DND-41 (cell line): Measurements from ENCODE around the gene MAP1LC3C.

Experiments
- ATAC-seq: fragments of 200-7000 bp; cut with Tn5 transposase; 3 replicates; pipeline ENCODE4 v1.9.1; 2021; ENCODE audit warnings: low read depth; ENCODE audit not compliant: insufficient read depth
- DNase-seq: peaks from one replicate; pipeline ENCODE4 v3.0.0-alpha.2; 2020
- H2AFZ ChIP-seq: 2 replicates; pipeline ENCODE4 v1.6.0; 2012; ENCODE audit warnings: low read depth, low read length
- H3K27ac ChIP-seq: 2 replicates; pipeline ENCODE4 v1.5.1; 2012; ENCODE audit warnings: low read length, inconsistent platforms
- H3K27me3 ChIP-seq: fragments of 200-600 bp; sonication (generic); 2 replicates; pipeline ENCODE4 v1.6.0; 2012; ENCODE audit warnings: low read length, mild to moderate bottlenecking, inconsistent platforms; ENCODE audit not compliant: insufficient read depth, poor library complexity
- H3K36me3 ChIP-seq: 2 replicates; pipeline ENCODE4 v1.5.1; 2012; ENCODE audit warnings: low read length, inconsistent platforms; ENCODE audit not compliant: insufficient read depth
- H3K4me1 ChIP-seq: 2 replicates; pipeline ENCODE4 v1.5.1; 2012; ENCODE audit warnings: mild to moderate bottlenecking, low read length; ENCODE audit not compliant: insufficient read depth
- H3K4me2 ChIP-seq: 2 replicates; pipeline ENCODE4 v1.6.0; 2012; ENCODE audit warnings: mild to moderate bottlenecking, moderate library complexity, low read length, inconsistent platforms; ENCODE audit not compliant: insufficient read depth
- H3K4me3 ChIP-seq, 2 experiments: fragments of 200-600 bp in 1 of 2; shearing (Covaris generic) in 1 of 2; 2 replicates each; pipeline ENCODE4 v1.5.1; 2012 to 2016; ENCODE audit warnings: inconsistent platforms in 2 of 2, low read length in 2 of 2, mild to moderate bottlenecking in 2 of 2, low read depth in 1 of 2, moderate library complexity in 1 of 2
- H3K79me2 ChIP-seq: 2 replicates; pipeline ENCODE4 v1.6.0; 2012; ENCODE audit warnings: low read length, inconsistent platforms; ENCODE audit not compliant: insufficient read depth
- H3K9ac ChIP-seq: 2 replicates; pipeline ENCODE4 v1.6.0; 2012; ENCODE audit warnings: low read depth, mild to moderate bottlenecking, inconsistent platforms, low read length, moderate library complexity
- H3K9me3 ChIP-seq: 2 replicates; pipeline ENCODE4 v1.5.1; 2012; ENCODE audit warnings: low read length, moderate library complexity, mild to moderate bottlenecking, inconsistent platforms; ENCODE audit not compliant: insufficient read depth, severe bottlenecking
- H4K20me1 ChIP-seq: 2 replicates; pipeline ENCODE4 v1.6.0; 2012; ENCODE audit warnings: low read length; ENCODE audit not compliant: insufficient read depth
- CTCF ChIP-seq: IDR thresholded peaks from 2 replicates; pipeline ENCODE4 v1.5.1; 2012; ENCODE audit warnings: borderline replicate concordance, low read length, moderate library complexity, mild to moderate bottlenecking; ENCODE audit not compliant: poor library complexity, severe bottlenecking; ENCODE audit errors: extremely low read depth
- EZH2 ChIP-seq: IDR thresholded peaks from 3 replicates; pipeline ENCODE4 v1.6.1; 2012; ENCODE audit warnings: borderline replicate concordance, low read depth, mild to moderate bottlenecking, moderate library complexity, low read length, inconsistent platforms; ENCODE audit not compliant: severe bottlenecking

The MAP1LC3C gene

GRCh38 chr1:242000434-242000833 is 1.5 kb upstream of the MAP1LC3C start:
- TF ChIP-seq EZH2 = no peak
- no peak for TF ChIP-seq CTCF

DNA sequence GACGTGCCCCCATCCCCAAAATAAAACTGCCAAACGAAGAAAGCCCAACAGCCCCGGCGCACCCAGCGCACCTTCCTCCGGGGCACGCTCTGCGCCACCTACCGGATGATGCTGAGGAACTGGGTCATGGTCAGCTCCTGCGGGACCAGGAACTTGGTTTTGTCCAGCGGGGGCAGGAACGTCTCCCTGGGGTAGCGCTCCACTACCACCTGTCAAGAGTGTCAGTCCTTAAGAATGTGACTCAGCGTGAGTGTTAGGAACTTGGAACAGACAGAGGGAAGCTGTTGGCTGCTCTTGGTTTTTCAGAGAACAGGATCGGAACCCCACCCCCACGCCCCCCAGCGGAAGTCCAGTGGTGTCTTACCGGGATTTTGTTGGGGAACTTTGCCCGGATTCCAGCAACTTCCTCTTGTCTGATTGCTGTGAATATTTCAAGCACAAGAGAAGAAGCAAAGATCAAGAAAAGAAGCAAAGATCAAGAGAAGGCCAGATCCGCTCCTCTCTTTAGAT is 431 bp downstream of the MAP1LC3C start:
- H3K4me3 ChIP-seq = no peak overlapping the region
- H3K9ac ChIP-seq = no peak overlapping the region
- no peak overlapping the region for H3K4me2 ChIP-seq
- H3K36me3 ChIP-seq = no peaks in the 10 kb centered on the region
- no peaks in the 10 kb centered on the region for H3K9me3 ChIP-seq
- ATAC-seq = no peak
- no peaks in the 10 kb centered on the region for H3K27me3 ChIP-seq
- peak; percentile 15 for TF ChIP-seq CTCF
- TF ChIP-seq EZH2 = no peak
- H3K79me2 ChIP-seq = no peaks in the 10 kb centered on the region
- no peak overlapping the region for H2AFZ ChIP-seq
- no peaks in the 10 kb centered on the region for H3K4me1 ChIP-seq
- DNase-seq = peak; percentile 8
- H3K27ac ChIP-seq = no peak overlapping the region
- H4K20me1 ChIP-seq = no peaks in the 10 kb centered on the region

More at GRCh38 chr1:242000434-242000833, 1.5 kb upstream of the MAP1LC3C start:
- no peaks in the 10 kb centered on the region for H3K9me3 ChIP-seq
- H3K79me2 ChIP-seq = no peaks in the 10 kb centered on the region
- H4K20me1 ChIP-seq = no peaks in the 10 kb centered on the region
- H3K4me1 ChIP-seq = no peaks in the 10 kb centered on the region
- H2AFZ ChIP-seq = no peak overlapping the region
- no peaks in the 10 kb centered on the region for H3K27me3 ChIP-seq
- H3K9ac ChIP-seq = no peak overlapping the region
- ATAC-seq (no peak), DNase-seq (no peak)
- no peak overlapping the region for H3K27ac ChIP-seq
- H3K4me2 ChIP-seq = no peak overlapping the region
- no peaks in the 10 kb centered on the region for H3K36me3 ChIP-seq
- H3K4me3 ChIP-seq = no peak overlapping the region

DNA sequence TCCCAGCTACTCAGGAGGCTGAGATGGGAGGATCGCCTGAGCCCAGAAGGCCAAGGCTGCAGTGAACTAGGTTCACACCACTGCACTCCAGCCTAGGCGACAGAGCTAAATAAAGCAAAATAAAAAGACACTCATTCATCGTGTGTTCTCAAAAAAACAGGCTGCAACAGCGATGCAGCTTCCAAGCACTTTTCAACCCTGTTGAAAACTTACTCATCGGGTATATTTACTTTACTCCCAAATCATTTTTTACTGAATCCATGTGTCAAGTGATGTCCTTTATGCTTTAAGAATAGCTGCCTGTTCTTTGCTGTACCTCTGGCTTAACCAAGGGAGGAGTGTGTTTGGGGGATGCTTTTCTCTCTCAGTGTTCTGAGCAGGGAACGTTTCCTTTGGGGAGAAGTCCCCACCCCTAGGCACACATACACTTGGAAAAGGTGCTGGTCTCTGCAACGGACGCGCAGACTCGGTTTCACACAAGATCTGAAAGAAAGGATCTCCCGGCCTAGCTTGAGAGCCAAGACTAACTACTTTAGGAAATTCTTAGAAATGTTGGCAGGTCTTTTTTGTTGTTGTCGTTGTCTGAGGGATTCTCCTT is 1.4 kb downstream of the MAP1LC3C start:
- Histone ChIP-seq H4K20me1 (no peaks in the 10 kb centered on the region), H3K4me2 (no peak overlapping the region)

More for the DNA sequence above, 1.4 kb downstream of the MAP1LC3C start:
- Histone ChIP-seq H3K9ac (no peak overlapping the region), H3K27ac (no peak overlapping the region), H3K4me3 (no peak overlapping the region), H3K4me1 (no peaks in the 10 kb centered on the region), H2AFZ (no peak overlapping the region), H3K36me3 (no peaks in the 10 kb centered on the region), H3K79me2 (no peaks in the 10 kb centered on the region), H3K27me3 (no peaks in the 10 kb centered on the region), H3K9me3 (no peaks in the 10 kb centered on the region)
- TF ChIP-seq CTCF (no peak), EZH2 (no peak)
- DNase-seq (no peak), ATAC-seq (no peak)
